ENCODE measurements around the gene ALG9.

DNA sequence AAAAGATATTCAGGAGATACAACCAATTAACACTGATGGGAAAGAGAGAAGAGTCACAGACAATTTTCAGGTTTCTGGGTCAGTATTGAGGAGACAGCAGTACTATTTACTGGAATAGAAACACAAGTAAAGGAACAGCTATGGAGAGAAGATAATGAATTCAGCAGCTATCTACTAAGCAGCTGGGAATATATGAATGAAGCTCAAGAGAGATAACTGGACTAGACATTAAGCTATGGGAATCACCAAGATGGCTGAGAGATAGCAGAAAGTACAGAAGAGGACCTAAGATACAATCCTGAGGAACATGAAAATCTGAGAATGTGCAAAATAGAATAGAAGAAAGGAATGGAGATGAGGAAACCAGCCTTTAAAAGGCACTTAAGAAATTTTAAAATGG is 15.9 kb downstream of the ALG9 start:
- TF ChIP-seq, protein P1, sequence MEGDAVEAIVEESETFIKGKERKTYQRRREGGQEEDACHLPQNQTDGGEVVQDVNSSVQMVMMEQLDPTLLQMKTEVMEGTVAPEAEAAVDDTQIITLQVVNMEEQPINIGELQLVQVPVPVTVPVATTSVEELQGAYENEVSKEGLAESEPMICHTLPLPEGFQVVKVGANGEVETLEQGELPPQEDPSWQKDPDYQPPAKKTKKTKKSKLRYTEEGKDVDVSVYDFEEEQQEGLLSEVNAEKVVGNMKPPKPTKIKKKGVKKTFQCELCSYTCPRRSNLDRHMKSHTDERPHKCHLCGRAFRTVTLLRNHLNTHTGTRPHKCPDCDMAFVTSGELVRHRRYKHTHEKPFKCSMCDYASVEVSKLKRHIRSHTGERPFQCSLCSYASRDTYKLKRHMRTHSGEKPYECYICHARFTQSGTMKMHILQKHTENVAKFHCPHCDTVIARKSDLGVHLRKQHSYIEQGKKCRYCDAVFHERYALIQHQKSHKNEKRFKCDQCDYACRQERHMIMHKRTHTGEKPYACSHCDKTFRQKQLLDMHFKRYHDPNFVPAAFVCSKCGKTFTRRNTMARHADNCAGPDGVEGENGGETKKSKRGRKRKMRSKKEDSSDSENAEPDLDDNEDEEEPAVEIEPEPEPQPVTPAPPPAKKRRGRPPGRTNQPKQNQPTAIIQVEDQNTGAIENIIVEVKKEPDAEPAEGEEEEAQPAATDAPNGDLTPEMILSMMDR (IDR thresholded peaks at IDR 0.05): no peak
- TF ChIP-seq POLR2AphosphoS5 (IDR thresholded peaks at IDR 0.05): no peak
